Measurements from ENCODE around the gene PARM1.
"Not testable (repeated sequence)": the region's sequence is repeated elsewhere in the genome, so short reads cannot be mapped to it uniquely, and the experiment has no call there.

PARM1 gene

DNA sequence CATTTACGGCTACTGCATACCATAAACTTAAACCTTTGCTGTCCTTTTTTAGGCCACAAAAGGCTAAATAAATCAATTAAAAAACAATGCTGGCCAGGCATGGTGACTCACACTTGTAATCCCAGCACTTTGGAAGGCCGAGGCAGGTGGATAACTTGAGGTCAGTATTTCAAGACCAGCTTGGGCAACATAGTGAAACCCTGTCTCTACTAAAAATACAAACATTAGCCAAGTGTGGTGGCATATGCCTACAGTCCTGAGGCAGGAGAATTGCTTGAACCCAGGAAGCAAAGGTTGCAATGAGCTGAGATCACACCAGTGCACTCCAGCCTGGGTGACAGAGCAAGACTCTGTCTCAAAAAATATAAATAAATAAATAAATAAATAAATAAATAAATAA is 61.5 kb downstream of the PARM1 start:
- DNase-seq, result not testable (repeated sequence)

DNA sequence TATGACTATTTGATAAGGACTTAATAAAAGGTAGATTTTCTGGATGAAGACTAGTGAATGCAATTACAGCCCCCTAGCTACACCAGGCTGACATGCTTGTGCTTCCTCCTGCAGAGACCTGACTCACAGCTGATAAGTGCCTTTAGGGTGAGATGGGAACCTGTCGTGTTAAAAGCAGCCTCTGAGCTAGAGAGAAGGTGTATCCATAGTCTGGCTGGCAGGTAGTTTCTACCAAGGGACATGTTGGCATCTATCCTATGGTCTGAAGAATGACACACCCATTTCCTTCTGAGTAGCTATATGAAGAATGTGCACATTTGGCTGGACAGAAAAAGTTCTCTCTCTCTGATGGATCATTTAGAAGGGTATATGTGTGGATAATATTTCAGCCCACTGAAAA is 64.1 kb downstream of the PARM1 start:
- DNase-seq, result no peak

DNA sequence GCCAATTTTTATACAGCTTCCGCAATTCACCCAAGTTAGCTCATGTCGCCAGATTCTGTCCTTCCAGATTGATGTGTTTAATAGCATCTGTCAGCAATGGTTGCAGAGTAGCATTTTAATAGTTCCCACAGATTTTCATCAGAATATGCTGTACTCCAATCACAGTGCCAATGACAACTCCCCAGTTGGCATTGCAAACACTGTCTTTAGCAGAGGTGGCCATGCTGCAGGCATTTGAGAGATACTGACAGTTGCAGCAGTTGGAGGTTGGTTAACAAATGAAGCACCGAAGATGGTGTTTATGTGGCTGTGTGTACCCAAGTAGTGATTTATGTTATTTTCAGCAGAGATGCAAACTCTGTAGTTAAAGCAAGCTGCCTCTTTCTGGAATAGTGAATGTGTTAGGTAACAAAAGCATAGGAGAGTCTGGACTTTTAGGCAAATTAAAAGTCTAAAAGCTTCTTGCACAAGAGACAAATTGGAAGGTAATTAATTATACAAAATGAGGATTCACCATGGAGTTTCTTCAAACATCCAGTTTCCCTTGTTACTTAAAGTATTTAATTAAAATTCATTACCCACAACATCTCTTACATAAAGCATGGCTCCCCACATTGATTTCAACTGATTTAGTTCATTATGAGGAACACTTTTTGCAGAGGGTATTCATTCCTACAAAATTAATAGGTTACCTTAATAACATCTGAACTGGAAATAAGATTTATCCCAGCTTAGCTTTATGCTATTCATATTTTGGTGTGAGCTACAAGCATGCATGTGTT is 65.2 kb downstream of the PARM1 start:
- DNase-seq, result no peak

DNA sequence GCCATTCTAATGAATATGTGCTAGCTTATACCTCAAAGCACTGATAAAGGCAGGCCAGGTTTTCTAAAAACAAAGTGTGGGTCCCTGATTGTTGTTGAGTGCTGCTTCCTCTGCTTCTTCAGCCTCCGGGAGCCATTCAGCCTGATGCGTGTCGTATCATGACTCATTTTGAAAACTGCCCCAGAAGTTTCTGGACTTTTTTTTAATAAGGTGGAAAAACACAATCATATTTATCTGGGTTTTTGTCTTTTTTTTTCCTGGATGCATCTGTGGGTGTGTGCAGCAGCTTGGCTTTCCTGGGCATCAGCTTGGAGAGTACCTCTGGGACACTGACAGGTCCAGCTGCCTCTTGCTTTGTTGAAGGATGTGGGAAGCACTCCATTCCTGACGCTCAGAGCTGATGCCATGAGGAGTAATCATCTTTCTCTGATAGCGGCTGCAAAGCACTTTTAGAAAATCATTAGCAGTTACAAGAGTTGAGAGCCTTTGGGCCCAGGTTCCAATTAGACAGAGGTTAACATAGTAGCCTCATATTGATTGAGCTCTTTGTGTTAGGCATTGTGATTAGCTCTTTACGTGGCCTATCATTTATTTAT is 66.9 kb downstream of the PARM1 start:
- no peak for DNase-seq

DNA sequence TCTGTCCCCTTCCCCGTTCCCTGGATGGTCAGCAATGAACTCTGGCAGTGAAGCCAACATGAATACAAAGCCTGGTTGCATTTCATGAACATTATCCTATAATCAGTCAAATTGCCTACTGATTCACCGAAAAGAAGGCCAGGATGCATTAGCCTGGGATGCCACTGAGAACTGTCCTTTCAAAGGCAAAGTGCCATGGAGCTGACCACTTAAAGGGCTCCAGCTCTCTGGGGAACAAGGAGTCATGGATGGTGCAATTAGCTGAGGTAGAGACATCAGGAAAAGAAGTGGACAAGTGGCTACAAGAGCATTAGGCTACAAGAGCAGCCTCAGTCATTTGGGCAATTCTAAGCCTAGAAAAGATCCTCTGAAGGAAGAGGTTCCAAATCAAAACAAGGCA is 69.0 kb downstream of the PARM1 start:
- no peak for DNase-seq

DNA sequence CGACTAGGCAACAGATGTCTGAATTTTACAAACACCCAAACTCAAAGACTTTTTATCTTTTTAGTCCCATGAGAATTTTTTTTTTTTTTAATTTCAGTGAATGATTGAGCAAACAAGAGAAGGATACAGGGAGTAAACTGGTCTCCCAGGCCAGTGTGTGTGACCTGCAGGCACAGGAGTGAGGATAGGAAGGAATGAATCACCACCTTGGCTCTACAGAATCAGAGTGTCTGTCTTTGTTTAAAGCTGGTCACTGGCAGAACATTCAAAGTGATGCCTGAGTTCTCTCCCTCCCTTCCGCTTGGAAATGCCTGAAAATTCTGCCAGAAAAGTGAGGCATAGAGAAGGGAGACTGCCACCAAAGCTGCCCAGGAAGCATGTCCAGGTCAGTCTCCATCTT is 69.5 kb downstream of the PARM1 start:
- no peak for DNase-seq

DNA sequence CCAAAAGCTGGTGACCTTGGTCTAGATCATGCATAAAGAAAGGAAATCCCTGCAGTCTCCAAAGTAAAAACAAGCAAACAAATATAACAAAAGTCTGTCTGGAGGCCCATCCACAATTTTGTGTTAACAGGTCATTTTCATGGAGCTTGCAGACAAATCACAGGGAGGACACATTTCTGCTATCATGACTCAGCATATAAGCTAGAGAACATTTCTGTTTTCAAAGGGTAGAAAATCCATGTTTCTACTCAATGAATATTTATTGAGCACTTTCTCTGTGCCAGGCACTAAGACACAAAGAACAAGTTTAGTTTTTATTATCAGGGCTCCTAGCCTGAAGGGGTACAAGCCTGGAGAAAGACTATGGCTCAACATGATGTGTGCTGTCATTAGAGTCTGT is 71.1 kb downstream of the PARM1 start:
- no peak for DNase-seq

DNA sequence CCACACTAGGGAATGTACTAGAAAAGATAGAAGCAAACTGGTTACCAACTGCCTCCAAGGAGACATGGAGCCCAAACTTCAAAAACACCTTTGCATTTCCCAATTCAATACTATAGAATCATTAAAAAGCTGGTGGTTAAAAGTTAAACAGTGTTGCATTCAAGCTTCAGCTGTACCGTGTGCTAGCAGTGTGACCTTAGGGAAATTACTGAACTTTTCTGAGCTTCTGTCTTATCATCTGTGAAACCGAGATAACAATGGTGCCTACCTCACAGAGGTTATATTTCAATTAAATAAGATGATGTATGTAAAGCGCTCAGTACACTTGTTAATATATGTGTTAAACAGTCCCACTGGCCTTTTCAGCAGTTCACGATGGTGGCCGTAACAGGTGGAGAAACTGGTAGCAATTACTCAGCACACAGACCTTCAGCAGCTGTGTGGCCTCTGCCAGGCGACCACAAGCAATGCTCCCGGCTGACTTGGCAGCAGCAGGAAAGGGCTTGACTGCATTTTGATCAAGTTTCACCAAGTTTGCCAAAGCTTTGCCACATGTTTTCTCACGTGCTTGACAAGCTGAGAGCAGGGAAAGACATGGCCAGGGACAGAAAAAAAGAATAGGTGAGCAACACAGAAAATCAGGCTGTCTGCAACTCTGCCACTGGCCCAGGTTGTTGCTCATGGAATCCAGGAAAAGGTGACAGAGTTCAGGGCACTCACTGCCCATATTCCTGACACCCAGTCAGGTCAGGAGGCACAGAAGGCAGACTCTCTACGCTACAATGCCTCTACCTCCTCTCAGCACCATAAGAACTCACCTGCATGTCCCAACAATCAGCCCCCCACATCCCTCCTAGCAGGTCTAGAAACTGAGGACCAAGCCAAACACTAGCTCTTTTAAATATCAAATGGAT is 72.1 kb downstream of the PARM1 start:
- DNase-seq, result no peak

DNA sequence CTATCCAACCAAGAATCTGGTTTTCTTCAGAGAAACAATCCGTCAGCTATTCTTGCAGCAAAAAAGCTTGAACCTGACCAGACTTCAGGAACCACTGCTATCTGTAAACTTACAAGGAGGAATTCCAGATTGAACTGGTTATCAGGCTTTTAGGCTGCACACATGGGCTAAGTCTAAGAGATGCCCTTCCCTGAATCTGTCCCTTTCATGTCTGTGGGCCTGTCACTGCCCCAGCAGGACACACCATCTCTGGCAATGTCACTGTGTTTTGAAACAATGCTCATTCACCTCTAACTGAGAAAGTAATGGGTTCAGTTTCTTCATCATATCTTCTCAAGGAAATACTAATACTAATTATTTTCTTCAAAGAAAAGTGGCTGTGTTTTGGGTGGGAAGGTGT is 72.8 kb downstream of the PARM1 start:
- no peak for DNase-seq

DNA sequence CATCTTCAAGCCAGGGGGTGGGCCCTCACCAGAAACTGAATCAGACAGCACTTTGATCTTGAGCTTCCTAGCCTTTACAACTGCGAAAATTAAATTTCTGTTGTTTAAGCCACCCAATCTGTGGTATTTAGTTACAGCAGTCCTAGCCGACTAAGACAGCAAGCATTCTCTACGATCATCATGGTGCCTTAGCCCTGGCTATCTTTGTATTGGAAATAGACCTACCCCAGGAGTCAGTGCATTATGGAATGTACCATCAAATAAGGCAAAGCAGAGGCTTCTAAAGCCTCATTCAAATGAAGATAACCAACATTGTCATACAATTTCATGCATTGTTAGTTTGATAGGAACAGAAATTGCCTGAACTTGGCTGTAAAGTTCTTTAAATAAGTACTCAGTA is 75.0 kb downstream of the PARM1 start:
- DNase-seq, result no peak

DNA sequence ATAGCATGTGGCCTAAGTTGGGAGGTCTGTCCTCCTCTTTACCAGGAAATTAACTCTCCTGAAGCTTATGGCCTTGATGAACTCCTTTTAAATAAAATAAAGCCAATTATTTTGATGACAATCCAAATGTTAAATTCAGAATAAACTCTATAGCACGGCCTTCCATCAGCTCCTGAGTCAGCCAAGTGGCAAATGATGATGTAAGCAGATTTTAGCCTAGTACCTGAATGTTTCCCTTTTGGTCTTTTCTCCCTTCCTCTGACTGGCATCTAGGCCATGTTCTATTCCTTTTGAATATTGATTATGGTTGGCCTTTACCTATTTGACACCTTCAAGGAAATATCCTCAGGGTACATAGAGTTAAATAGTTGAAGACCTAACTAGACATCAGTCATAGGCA is 76.2 kb downstream of the PARM1 start:
- DNase-seq, result no peak

DNA sequence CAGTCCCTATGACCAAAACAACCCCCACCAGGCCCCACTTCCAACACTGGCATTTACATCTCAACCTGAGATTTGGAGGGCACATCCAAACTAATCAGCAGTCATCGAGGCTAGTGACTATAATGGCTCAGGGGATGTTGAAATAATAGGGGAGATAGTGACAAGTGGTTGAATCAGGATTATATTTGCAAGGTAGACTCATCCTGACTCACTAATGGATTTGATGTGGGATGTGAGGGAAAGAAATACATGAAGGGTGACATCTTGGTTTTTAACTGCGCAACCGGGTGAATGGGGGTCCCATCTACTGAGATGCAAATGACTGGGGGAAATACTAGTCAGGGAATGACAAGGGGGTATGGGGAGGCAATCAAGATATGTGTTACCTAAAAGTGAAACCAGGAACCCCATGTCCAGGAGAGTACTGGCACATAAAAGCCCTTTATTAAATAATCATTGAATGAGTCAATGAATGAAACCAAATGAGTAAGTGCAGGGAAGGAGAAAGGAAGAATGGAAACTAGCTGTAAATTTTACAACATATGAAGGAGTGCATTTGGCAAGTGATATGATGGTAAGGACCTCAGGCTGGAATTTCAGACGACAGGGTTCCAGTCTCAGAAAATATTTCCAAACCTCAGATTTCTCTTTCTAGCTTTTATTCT is 78.3 kb downstream of the PARM1 start:
- no peak for DNase-seq

DNA sequence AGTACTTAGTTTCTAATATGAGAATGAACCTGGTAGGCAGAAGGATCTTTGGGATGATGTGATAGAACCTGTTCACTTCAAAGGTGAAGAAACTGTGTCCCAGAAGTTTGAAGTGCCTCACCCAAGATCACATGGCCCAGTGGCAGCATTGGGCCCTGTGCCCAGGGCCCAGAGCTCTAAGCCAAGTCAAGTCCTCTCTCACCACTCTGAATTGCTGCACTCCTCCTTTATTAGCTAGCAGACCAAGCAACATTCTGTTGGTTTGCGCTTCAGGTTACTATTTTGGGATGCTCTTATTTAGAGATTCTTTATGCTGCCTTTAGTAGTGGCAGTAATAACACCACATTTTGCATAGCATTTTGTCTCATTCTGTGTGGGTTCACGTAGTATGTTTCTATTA is 82.7 kb downstream of the PARM1 start:
- DNase-seq, result no peak

DNA sequence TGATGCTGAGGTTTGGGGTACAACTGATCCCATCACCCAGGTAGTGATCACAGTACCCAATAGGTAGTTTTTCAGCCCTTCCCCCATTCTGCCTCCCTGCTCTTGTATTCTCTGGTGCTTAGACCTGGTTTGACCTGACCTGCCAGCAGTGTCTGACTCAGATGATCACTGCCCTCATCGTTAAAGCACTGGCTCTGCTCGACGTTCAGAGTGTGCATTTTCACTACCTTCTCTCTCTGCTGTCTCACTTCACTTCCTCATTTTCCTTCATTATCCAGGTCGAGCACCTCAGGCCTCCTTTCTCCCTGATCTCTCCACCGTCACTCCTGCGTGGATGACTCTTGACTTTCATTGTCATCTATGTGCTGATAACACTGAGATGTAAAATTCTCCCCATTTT is 83.6 kb downstream of the PARM1 start:
- DNase-seq, result no peak

DNA sequence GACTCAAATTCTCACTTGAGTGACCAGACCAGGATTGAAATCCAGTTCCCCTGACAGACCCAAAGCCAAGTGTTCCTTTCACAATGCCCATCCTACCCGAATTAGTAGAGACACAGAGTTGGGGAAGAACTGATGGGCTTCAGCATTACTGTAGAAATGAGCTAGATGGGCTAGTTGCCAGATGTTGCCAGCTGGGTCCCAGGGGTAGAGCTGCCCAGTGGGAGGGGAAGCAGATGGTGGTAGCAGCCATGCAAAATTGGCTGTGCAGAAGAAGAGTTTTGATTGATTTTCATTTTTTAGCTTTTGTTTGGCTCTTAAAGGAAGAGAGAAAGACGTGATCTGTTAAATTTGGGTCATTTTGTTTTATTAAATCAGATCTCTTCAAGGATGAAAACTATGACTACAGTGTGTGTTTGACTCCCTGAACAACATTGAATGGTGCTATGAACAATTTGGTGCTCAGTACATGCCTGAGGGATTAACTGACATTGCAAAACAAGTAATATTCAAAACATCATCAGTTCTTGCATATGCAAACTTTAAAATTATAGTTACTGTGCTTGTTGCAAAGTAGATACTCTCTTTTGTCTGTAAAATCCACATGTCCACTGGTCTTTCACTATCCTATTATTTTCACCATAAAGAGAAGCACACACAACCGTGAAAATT is 86.0 kb downstream of the PARM1 start:
- no peak for DNase-seq

DNA sequence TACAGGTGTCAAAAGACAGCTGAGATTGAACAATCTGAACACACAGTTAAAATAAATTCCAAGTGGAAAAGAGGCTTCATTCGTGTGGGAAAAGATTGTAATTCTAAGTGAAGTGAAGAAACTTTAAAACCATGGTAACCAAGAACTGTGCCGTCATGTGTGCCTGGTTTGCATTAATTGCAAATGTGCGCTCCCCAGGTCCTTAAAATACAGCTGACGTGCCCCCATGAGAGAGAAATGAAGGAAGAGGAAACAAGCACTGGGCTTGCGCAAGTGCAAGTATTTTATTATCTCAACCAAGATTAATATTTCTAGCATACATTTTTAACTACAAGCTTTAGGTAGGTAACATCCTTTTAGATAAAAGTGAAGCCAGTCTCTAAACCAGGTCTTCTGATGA is 92.5 kb downstream of the PARM1 start:
- DNase-seq, result no peak

DNA sequence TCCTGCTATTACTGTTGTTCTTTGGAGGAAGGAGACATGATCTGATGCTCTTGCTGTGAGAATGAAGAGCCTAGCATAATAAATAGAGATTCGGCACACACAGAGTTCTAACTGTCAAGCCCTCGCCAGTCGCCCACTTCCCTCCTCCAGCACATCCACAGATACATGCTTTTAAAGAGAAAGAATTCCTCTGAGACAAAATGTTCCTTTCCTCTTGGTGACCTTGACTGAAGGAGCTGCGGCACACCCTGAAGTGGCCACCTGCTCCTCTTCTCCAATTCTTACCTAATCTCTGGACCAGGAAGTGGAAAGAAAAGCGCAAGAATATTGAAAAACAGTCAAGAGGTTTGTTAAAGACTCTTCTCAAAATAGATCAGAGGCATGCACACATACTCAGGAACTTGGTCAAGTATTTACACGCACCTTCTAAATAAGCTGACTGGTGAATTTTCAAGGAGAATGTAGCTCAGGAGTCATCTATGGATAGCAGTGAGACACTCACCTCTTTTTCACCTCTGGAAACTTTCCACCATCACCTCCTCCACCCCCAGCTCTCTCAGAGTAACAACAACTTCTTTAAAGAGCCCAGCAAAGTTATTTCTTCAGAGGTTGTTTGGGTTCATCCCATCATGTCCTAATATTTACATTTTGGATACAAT is 95.4 kb downstream of the PARM1 start:
- no peak for DNase-seq

DNA sequence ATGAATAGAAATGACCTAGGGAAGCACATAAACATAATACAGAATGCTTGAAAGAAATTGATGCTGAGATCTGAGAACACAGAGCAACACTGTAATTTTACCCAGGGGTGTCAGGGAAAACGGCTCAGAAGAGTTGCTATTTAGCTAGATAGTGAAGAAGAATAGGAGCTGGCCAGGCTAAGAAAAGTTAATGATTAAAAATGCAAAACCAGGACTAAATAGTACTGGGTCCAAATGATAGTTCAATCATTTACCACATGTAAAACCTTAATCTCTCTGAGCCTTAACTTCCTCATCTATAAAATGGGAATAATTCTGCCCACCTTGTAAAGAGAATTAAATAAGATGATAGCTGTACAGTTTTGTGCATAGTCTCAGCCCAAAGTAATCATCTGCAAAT is 97.1 kb downstream of the PARM1 start:
- no peak for DNase-seq

DNA sequence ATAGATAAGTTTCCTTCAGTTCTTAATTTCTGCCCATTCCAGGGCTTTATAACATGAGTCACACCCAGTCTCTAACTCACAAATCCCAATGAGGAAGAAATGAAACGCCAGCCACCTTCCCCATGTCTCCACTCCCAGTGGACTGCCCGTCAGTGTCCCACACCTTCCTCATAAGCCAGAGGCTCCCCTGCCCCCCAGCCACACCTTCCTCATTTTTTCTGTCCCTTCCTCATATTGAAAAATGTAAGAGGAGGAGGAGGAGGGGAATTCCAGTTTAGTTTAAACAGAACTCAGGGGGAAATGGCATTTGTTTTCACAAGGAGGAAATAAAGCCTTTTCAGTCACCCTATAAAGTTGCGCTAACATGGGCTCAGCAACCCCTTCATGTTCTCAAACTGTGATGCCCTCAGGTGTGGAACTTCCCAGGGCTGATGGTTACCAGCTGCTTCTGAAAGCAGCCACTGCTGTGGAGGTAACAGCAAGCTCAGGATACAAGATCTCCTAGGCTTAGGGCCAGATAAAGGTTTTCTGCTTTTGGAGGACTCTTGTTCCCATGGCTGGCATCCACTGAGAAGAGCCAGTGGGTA is 97.8 kb downstream of the PARM1 start:
- DNase-seq, result no peak

DNA sequence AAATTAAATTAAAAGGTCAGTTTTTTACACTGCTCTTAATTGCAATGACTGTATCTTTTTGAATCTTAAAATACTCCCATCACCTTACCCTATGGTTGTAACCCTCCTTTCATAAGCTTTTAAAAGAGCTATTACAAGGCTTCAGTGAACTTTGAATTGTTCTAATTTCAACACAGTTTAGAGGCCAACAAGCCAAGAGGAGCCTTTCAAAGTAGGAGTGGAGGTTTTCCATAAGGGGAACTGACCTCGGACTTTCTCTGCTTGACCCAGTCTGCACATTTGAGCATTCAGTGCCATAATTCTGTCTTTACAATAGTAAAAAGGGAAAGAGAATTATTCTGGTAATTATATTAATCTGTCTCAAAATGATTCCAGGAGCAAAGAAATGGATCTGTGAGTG is 98.9 kb downstream of the PARM1 start:
- no peak for DNase-seq

DNA sequence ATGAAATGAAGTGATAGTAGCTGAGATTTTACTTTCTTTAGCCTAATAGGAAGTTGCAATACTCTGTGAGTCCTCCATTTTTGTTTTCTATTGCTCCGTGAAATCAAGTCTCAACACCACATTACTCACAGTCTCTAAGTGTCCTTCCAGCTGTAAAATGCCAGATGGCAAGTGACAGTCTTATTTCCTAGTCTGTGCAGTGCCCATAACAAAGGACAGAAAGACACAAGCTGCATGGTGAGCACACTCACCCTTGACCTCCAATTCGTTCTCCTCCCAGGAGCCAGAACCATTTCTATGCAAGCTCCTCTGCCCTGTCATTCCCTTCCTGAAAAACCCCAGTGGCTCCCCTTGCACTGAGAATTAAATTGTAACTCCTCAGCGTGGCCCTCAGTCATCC is 101.6 kb downstream of the PARM1 start:
- no peak for DNase-seq

DNA sequence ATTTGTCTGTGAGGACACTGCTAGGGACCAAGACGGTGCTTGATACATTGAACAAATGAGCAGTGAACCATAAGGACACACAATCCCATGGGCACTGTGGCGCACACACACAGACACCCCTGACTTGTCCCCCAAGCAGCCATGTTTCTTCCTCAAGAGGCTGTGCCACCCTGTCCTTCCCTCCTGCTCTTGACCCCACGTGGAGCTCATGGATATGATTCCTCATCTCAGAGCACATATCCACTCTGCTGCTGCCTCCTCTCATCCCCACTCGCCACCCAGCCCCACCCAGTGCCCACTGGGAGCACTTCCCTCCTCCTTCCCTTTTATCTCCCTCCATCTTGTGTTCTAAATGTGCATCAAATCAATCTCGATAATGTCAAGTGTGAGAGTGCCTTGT is 102.4 kb downstream of the PARM1 start:
- no peak for DNase-seq
